Activated T-helper 1 cell treated with Interleukin-2 at 50 U/mL for 16 hours (primary cell): ENCODE data around the gene CILP.
"Not testable (repeated sequence)": the region's sequence is repeated elsewhere in the genome, so short reads cannot be mapped to it uniquely, and the experiment has no call there.

Source experiments
- DNase-seq: peaks from one replicate; pipeline ENCODE4 v3.0.0-alpha.2; 2020; ENCODE audit warnings: low read depth

CILP gene, protein sequence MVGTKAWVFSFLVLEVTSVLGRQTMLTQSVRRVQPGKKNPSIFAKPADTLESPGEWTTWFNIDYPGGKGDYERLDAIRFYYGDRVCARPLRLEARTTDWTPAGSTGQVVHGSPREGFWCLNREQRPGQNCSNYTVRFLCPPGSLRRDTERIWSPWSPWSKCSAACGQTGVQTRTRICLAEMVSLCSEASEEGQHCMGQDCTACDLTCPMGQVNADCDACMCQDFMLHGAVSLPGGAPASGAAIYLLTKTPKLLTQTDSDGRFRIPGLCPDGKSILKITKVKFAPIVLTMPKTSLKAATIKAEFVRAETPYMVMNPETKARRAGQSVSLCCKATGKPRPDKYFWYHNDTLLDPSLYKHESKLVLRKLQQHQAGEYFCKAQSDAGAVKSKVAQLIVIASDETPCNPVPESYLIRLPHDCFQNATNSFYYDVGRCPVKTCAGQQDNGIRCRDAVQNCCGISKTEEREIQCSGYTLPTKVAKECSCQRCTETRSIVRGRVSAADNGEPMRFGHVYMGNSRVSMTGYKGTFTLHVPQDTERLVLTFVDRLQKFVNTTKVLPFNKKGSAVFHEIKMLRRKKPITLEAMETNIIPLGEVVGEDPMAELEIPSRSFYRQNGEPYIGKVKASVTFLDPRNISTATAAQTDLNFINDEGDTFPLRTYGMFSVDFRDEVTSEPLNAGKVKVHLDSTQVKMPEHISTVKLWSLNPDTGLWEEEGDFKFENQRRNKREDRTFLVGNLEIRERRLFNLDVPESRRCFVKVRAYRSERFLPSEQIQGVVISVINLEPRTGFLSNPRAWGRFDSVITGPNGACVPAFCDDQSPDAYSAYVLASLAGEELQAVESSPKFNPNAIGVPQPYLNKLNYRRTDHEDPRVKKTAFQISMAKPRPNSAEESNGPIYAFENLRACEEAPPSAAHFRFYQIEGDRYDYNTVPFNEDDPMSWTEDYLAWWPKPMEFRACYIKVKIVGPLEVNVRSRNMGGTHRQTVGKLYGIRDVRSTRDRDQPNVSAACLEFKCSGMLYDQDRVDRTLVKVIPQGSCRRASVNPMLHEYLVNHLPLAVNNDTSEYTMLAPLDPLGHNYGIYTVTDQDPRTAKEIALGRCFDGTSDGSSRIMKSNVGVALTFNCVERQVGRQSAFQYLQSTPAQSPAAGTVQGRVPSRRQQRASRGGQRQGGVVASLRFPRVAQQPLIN

DNA sequence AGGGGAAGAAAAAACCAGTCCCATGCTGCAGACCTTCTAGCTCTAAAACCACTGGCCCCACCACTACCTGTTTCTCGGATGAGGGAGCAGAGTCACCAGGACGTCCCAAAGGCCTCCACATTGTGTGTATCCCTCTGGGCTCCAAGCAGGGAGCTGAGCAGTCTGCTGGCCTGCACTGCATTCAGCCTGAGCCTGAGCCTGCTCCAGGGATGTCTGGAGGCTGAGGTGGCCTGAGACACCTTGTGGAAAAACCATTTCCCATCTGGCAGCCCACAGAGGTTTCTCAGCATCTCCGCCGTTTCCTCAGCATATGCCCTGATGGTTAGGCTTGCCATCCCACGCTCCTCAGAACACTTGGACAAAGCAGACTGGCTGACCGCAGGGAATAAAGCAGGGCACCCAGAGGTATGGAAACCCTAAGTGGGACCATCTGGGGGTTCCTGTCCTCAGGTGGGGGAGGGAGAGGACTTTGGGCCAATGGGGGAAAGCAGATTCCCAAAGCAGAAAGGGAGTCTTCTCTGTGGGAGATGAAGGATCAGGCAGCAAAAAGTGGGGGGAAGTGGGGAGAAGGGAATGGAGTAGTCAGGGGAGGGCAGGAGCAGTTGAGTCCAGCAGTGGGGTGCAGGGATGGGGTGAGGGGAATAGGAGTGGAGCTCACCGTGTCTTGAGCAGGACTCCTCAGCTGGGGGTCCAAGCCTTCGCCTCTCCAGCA lies at the start of gene CILP:
CILP (minus strand) TSS at position 704 of the 712 bp plus-strand sequence. CDS start 1,718 bp downstream, outside the sequence.
- DNase-seq, result no peak

DNA sequence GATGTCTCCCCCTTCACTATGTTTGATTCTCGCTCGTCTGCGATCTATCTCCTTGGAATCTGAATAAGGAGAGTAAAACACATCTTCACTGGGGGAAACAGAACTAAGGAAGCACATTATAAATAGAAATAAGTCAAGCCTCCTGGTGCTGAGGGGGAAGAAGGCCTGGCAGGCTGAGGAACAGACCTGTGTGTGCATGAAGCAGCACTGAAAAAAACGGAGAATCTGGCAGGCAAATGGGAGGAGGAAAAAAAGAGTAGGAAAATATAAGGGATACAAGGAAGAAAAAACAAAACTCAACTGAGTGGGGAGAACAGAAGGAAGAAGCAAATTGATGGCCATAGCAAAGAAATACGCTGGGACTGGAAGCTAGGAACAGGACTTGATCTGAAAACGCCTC lies 49.7 kb upstream of the CILP start:
- DNase-seq, result no peak

DNA sequence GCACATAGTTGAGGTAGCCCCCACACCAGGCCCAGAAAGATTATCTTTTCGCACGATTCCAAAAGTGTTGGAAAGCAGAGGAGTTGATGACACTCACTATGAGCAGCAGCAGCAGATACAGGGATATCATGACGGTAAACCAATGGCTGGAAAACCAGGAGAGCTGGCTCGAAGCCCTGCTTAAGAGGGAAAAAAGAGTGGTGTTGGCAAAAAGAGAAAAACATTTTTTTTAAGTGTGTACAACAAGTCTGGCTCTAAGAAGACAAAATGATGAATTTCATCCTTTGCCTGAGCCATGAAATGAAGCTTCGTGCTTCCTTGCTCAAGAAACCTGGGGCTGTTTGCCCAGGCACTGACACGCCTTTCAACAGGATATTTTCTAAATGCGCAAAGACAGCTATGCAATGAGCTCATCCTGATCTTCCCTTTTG lies 48.1 kb upstream of the CILP start:
- DNase-seq, result no peak

DNA sequence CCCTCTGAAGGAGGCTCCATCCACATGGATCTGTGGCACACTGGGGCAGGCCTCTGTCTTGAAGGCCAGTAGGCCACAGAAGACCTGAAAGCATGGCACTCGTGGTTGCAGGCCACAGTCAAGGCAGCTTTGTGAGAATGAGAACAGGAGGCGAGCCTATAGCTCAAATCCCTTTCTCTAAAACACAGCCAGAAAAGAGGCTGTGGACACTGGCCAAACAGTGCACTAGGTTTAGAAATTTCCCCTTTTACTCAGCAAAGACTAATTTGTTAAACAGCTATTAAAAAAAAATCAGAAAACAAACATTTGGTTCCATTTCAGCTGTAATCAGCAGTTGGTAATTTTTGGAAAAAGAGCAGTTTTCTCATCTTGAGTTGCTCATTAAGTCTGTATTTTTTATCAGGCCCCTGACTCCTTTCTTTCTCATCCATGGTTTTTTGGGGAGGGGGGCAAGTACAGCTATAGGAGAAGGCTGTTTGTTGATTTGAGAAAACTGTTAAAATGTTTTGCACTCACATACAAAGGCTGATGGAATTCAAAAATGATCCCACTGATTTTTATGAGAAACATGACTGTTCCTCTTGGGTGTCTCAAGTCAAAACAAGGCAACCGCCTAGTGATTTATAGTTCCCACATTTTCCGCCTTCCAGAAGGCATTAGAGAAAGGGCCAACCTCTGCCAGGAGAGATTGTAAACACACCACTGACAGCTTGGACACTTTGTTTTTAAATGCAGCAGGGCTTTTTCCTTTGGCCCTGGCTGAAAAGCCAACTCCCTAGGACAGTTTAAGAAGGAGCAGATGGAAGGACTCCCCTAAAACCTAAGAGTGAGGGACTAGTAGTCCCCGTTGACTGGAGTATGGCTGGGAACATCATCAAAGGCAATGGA lies 47.3 kb upstream of the CILP start:
- DNase-seq, result no peak

DNA sequence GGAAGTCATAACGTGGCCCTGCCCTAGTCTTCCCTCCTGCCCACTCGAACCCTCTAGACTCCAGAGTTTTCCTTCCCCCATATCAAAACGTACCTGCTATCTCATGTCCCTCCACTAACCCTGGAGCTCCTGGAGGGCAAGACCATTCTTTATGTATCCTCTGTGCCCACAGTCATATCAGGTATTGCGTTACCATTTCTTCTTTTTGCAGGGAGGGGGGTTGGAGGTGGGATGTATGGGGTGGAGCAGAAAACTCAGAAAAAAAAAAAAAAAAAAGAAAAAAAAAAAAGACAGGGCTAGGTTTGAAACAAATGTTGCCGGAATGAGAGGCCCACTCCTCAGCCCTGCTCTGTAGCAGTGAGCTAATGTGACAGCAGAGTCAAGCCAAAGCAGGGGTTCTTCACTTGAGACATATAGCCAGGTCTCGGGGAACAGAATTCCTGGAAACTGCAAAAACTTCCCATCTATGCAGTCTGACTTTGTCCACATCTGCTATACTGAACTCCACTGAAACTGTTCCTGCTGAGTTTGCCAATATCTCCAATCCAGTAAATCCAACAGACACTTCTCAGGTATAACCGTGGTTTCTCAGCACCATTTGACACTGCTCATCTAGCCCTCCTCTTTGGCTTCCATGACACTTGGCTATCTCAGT lies 44.3 kb upstream of the CILP start:
- no peak for DNase-seq

DNA sequence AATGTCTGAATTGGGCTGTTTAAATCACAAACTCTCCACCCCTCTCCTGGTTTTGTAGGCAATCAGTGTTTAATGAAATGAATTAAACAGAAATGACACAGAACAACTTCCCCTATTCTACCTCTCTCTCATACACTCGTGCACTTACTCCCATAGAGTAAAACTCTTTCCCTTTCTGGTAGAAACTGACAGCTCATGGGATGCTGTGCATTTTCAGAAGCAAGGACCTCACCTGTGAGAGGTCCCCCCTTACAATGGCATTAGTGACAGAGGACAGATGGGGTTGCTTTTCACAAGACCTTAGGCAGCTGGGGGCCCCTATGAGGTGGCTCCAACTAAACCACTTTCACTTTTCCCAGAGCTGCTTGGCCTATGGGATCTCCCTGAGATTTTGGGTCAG lies 43.5 kb upstream of the CILP start:
- no peak for DNase-seq

DNA sequence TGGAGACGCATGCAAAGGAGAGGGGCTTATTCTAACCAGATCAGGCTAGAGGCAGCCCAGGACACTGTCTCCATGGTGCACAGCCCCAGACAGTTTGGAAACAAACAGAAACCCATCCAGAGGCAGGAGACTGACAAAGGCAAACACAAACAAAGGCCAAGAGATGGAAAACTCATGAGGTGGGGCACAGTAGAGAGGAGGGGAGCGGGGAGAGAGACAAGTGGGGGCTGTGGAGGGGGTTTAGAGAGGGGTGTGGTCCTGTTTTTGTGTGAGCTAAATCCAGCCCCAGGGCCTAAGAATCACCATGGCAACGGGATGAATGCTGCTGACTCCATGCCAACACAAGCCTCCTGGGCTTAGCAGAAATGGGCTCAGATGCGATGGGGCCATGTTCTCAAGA lies 43.1 kb upstream of the CILP start:
- DNase-seq, result no peak

DNA sequence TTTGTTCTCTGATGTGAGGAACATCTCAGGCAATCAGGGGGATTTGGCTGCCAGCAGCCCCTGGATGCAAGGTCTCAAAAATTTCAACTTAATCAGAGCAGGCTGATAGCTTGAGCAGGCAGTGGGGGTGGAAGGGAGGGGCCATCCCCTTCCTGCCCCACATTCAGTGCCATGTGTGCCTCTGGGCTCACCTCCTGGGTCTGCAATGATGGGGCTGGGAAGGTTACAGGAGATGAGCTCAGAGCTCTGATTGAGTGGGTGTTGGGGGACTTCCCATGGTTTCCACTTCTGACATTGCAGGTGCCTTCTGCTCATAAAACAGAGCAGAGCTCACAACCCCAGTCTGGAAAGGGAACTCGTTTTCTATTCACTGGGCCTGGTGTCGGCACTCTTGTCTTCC lies 38.4 kb upstream of the CILP start:
- no peak for DNase-seq

DNA sequence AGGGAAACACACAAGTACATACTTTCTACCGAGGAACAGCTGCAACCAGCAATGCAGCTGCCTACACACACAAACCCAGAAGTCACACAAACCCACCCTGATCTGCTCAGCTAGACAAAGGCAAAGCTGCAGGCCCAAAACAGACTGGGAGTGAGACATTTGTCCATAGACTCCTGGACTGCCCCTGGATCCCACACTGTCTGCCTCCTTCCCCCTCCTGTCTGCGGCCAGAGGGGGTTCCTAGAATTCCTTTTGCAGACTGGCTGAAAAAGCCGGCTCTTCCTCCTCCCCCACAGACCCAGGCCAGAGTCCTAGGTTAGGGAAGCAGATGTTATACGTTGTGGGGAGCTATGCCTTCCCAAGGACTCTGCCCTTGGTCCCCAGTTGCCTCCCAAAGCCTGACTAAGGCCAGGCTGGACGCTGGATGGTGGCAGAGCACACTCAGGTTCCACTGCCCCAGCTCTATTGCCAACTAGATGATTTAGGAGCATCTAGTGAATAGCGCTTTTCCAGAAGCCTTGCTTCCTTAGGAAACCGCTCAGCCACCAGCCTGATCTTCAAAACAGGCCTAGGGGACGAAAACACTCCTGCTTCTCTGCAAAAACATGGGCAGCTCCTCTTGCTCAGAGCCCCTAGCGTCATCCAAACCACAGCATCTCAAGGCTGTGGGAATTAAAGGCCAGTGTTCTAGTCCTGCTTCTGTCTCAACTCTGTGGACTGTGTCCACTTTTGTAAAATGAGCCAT lies 37.4 kb upstream of the CILP start:
- DNase-seq, result no peak

DNA sequence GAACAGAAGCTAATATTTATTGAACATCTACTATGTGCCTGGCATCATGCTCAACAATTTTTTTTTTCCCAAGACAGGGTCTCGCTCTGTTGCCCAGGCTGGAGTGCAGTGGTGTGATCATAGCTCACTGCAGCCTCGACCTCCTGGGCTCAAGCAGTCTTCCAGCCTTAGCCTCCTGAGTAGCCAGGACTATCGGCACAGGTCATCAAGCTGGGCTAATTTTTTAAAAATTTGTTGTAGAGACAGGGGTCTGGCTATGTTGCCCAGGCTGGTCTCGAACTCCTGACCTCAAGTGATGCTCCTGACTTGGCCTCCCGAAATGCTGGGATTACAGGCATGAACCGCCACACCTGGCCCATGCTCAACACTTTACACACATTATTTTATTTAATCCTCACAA lies 35.7 kb upstream of the CILP start:
- no peak for DNase-seq

DNA sequence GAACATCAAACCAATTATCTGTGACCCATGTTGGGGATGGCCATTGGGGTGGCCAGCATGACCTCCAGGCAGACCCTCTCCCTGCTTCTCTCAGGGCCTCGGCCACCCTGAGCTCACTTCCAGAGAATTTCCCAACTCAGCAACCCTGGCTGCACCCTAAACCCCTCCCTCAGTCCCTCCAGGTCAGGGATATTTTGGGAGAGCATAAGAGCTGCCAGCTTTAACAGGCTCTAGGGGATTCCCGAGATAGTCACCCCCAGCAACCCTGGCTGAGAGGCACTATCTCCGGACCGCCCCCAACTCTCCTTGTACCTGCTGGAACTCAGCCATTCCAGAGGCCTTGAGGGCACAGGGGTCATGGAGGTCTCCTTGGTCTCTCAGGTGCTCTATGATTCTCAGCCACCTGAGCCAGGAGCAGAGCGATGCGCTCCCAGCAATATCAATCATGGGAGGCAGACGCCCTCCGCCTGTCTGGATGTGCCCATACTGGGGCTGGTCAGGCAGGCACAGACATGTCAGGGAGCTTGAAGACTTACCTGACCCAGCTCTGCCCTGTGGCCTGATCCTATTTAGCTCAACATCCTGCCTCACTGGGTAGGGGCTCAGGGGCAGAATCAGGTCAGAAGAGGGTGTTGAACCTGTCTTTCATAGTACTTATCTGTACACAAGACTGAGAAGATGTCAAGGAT lies 34.9 kb upstream of the CILP start:
- no peak for DNase-seq

DNA sequence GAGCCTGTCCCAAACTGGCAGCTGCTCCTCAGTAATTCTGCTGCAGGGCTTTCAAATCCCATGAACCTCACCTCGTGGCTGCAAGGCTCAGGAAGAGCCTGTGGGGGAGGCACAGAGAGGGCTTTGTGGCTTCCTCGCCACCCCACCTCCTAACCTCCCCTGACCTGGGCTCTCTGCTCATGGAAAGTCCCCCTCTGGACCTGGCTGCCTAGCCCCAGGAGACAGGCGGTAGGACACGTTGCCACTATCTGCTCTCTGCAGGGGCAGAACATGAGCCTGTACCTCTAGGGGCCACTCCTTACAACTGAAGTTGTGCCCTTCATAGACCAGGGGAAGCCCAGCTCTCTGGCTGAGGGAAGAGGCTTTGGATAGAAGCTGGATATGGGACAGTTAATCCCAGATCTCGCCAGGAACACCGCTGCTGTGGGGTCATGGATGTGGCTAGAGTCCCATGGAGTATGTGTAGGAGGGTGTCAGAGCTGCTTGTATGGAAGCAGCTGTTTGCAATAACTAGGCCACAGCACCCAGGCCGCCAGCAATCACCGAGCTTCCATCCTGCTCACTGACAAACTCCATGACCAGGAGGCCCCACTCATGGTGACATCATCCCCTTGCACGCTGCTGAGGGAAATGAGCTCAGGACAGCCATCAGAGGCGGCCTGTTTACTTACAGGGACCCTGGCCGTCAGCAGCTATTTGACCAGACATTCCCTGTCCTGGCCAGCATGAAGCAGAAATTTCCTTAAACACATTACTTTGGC lies 34.0 kb upstream of the CILP start:
- no peak for DNase-seq

DNA sequence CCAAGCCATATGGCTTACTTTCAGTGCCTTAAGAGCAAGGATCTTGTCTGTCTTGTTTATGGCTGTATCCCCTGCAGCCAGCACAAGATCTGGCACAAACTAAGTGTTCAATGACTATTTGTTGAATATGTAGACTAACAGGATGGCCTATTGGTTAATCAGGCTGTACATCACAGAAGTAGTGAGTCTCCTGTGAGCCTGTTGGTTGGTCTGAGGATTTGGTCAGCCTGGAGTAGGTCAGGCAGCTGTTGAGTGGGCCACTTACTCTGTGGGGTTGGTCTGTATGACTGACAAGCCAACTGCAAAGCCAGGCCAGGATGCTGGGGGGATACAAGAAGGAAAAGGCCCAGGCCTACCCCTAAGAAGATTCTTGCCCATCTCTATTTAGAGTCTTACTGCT lies 33.4 kb upstream of the CILP start:
- DNase-seq, result no peak

DNA sequence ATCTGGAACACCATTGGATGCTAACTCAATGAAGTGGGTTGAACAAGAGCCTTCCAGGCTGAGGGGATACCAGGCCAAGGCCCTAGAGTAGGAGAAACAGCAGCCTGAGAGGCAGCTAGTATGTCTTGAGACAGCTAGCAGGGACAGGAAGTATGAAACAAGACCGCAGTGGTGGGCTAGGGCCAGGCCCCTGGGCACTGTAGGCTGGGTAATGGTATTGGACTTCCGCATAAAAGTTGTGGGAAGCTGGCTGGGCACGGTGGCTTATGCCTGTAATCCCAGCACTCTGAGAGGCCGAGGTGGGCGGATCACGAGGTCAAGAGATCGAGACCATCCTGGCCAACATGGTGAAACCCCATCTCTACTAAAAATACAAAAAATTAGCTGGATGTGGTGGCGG lies 25.2 kb upstream of the CILP start:
- not testable (repeated sequence) for DNase-seq

DNA sequence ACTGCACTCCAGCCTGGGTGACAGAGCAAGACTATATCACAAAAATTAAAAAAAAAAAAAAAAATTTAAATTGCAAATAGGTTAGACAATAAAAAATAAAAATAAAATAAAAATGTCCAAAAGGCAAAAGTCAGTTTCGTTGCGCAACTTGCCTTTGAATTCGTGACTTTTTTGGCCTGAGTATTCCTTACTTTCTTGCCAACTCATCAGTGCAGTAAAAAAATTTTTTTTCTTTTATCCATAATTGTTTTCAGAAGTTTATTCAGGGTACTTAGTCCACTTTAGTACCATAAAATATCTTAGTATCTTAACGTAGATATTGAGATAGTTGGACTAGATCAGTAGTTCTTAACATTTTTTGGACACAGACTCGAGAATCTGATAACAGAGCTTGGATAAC lies 22.4 kb upstream of the CILP start:
- no peak for DNase-seq

DNA sequence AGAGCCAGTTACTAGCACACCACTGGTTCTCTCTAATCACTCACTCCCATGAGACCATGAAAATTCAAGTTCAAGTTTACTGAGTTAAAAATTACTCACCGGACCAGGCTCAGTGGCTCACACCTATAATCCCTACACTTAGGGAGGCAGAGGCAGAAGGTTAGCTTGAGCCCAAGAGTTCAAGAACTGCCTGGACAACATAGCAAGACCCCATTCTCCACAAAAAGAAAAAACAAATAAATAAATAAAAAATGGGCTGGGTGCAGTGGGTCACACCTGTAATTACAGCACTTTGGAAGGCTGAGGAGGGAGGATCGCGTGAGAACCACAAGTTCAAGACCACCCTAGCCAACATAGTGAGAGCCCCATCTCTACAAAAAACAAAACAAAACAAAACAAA lies 21.2 kb upstream of the CILP start:
- no peak for DNase-seq

DNA sequence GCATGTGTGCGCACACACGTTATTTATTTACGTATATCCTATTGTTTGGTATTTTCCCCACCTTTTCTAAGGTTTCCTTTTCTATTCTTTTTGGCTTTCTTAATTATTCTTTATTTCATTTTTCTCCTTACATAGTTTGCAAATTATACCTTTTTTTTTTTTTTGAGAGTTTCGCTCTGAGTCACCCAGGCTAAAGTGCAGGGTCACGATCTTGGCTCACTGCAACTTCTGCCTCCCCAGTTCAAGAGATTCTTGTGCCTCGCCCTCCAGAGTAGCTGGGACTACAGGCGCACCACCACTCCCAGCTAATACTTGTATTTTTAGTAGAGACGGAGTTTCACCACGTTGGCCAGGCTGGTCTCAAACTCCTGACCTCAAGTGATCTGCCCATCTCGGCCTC lies 20.0 kb upstream of the CILP start:
- no peak for DNase-seq

DNA sequence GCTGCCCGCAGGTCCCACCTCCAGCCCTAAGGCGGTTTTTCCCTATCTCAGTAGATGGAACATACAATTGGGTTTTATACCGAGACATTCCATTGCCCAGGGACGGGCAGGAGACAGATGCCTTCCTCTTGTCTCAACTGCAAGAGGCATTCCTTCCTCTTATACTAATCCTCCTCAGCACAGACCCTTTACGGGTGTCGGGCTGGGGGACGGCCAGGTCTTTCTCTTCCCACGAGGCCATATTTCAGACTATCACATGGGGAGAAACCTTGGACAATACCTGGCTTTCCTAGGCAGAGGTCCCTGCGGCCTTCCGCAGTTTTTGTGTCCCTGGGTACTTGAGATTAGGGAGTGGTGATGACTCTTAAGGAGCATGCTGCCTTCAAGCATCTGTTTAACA lies 15.6 kb upstream of the CILP start:
- DNase-seq, result not testable (repeated sequence)
